Measurements from ENCODE around the gene OGDH.
A peak's percentile ranks its signal among the peaks of the same experiment; 100 is the strongest.

OGDH gene

DNA sequence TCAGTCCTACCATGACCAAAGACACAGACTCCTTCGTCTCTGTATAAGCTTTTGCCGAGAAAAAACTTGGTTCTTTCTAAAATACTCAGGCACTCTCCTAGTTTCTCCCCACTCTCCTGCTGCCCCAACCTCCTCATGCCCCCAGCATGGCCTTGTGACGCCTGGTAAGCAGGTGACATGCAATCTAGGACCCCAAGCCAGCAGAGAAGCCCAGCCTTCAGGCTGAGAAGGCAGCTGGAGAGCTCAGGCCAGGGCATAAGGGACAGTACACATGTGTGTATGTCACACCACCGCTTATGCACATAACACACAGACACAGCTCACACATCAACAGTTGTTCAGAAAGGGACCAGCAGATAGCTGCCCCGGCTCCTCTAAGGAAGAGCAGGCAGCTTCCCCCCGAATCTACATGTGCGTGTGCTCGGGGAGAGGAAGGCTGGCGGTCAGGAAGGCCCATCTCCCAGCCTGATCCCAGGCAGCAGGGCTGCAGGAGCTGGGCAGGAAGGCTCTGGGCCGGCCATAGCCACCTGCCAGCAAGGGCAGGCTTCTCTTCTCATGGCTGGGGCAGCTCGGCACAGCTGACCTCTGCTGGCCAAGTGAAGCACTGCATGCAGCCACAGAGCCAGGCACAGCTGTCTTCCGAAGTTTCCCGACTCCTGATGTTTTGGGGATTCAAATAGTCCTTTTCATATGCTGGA is 41.2 kb upstream of the OGDH start (continued):
- TF ChIP-seq ZNF561 (tag by site-specific recombination; IDR thresholded peaks at IDR 0.05; ENCODE audit: borderline replicate concordance): no peak
- peak; percentile 45; the same call in 1 of the 2 replicates for TF ChIP-seq SCRT2 (tag by site-specific recombination; IDR thresholded peaks at IDR 0.05)
- TF ChIP-seq ZNF654 (tag by site-specific recombination; IDR thresholded peaks at IDR 0.05; ENCODE audit: low read depth): peak; percentile 40
- no peak for TF ChIP-seq ZNF658 (tag by site-specific recombination; IDR thresholded peaks at IDR 0.05)
- TF ChIP-seq ZNF157 (tag by site-specific recombination; IDR thresholded peaks at IDR 0.05): no peak
- no peak for TF ChIP-seq ZNF473 (tag by site-specific recombination; IDR thresholded peaks at IDR 0.05)
- no peak for TF ChIP-seq ZNF433 (tag by site-specific recombination; IDR thresholded peaks at IDR 0.05; ENCODE audit: low read depth)
- no peak for TF ChIP-seq ZSCAN18 (tag by site-specific recombination; IDR thresholded peaks at IDR 0.05)
- TF ChIP-seq ZNF335 (tag by site-specific recombination; conservative IDR thresholded peaks at IDR 0.05): peak; percentile 94
- no peak for TF ChIP-seq ZIC2 (tag by site-specific recombination; IDR thresholded peaks at IDR 0.05)
- no peak for TF ChIP-seq ZNF202 (tag by site-specific recombination; IDR thresholded peaks at IDR 0.05; ENCODE audit: borderline replicate concordance)
- TF ChIP-seq, protein P1, sequence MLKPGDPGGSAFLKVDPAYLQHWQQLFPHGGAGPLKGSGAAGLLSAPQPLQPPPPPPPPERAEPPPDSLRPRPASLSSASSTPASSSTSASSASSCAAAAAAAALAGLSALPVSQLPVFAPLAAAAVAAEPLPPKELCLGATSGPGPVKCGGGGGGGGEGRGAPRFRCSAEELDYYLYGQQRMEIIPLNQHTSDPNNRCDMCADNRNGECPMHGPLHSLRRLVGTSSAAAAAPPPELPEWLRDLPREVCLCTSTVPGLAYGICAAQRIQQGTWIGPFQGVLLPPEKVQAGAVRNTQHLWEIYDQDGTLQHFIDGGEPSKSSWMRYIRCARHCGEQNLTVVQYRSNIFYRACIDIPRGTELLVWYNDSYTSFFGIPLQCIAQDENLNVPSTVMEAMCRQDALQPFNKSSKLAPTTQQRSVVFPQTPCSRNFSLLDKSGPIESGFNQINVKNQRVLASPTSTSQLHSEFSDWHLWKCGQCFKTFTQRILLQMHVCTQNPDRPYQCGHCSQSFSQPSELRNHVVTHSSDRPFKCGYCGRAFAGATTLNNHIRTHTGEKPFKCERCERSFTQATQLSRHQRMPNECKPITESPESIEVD (tag by site-specific recombination; IDR thresholded peaks at IDR 0.05): no peak
- 0 out of 2 replicates have a peak, but pooled peaks have one; percentile 40 for TF ChIP-seq ZNF2 (tag by site-specific recombination; IDR thresholded peaks at IDR 0.05)
- TF ChIP-seq, protein P2, sequence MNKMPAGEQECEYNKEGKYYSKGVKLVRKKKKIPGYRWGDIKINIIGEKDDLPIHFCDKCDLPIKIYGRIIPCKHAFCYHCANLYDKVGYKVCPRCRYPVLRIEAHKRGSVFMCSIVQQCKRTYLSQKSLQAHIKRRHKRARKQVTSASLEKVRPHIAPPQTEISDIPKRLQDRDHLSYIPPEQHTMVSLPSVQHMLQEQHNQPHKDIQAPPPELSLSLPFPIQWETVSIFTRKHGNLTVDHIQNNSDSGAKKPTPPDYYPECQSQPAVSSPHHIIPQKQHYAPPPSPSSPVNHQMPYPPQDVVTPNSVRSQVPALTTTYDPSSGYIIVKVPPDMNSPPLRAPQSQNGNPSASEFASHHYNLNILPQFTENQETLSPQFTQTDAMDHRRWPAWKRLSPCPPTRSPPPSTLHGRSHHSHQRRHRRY (tag by site-specific recombination; IDR thresholded peaks at IDR 0.05): no peak
- TF ChIP-seq ZNF140 (tag by site-specific recombination; IDR thresholded peaks at IDR 0.05): no peak
- TF ChIP-seq MYNN (tag by site-specific recombination; IDR thresholded peaks at IDR 0.05; ENCODE audit: borderline replicate concordance): no peak
- 0 out of 2 replicates have a peak, but pooled peaks have one; percentile 10 for TF ChIP-seq ZNF629 (tag by site-specific recombination; IDR thresholded peaks at IDR 0.05)
- no peak for TF ChIP-seq ZNF175 (tag by site-specific recombination; IDR thresholded peaks at IDR 0.05)
- TF ChIP-seq, protein P3, sequence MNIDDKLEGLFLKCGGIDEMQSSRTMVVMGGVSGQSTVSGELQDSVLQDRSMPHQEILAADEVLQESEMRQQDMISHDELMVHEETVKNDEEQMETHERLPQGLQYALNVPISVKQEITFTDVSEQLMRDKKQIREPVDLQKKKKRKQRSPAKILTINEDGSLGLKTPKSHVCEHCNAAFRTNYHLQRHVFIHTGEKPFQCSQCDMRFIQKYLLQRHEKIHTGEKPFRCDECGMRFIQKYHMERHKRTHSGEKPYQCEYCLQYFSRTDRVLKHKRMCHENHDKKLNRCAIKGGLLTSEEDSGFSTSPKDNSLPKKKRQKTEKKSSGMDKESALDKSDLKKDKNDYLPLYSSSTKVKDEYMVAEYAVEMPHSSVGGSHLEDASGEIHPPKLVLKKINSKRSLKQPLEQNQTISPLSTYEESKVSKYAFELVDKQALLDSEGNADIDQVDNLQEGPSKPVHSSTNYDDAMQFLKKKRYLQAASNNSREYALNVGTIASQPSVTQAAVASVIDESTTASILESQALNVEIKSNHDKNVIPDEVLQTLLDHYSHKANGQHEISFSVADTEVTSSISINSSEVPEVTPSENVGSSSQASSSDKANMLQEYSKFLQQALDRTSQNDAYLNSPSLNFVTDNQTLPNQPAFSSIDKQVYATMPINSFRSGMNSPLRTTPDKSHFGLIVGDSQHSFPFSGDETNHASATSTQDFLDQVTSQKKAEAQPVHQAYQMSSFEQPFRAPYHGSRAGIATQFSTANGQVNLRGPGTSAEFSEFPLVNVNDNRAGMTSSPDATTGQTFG (tag by site-specific recombination; IDR thresholded peaks at IDR 0.05; ENCODE audit: borderline replicate concordance): no peak
- no peak for TF ChIP-seq ZBTB48 (tag by site-specific recombination; IDR thresholded peaks at IDR 0.05)
- TF ChIP-seq ZNF214 (tag by site-specific recombination; IDR thresholded peaks at IDR 0.05; ENCODE audit: borderline replicate concordance): no peak
- TF ChIP-seq, protein P4, sequence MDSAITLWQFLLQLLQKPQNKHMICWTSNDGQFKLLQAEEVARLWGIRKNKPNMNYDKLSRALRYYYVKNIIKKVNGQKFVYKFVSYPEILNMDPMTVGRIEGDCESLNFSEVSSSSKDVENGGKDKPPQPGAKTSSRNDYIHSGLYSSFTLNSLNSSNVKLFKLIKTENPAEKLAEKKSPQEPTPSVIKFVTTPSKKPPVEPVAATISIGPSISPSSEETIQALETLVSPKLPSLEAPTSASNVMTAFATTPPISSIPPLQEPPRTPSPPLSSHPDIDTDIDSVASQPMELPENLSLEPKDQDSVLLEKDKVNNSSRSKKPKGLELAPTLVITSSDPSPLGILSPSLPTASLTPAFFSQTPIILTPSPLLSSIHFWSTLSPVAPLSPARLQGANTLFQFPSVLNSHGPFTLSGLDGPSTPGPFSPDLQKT (IDR thresholded peaks at IDR 0.05; ENCODE audit: borderline replicate concordance, low read depth, low read length): no peak
- TF ChIP-seq GLIS2 (tag by site-specific recombination; IDR thresholded peaks at IDR 0.05): no peak
- TF ChIP-seq ZNF704 (tag by site-specific recombination; IDR thresholded peaks at IDR 0.05): no peak
- TF ChIP-seq ZNF623 (tag by site-specific recombination; IDR thresholded peaks at IDR 0.05): no peak
- TF ChIP-seq, protein P5, sequence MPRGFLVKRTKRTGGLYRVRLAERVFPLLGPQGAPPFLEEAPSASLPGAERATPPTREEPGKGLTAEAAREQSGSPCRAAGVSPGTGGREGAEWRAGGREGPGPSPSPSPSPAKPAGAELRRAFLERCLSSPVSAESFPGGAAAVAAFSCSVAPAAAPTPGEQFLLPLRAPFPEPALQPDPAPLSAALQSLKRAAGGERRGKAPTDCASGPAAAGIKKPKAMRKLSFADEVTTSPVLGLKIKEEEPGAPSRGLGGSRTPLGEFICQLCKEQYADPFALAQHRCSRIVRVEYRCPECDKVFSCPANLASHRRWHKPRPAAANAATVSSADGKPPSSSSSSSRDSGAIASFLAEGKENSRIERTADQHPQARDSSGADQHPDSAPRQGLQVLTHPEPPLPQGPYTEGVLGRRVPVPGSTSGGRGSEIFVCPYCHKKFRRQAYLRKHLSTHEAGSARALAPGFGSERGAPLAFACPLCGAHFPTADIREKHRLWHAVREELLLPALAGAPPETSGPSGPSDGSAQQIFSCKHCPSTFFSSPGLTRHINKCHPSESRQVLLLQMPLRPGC (tag by site-specific recombination; IDR thresholded peaks at IDR 0.05): no peak
- no peak for TF ChIP-seq ZNF639 (tag by site-specific recombination; IDR thresholded peaks at IDR 0.05)
- no peak for TF ChIP-seq REPIN1 (tag by site-specific recombination; IDR thresholded peaks at IDR 0.05; ENCODE audit: low read depth)
